Calu3 (cell line): ENCODE results near the gene ACP4. TPM values are rescaled to one million over a fixed set of nuclear protein-coding genes. Genes with fewer than 3 reads are reported as not detected.

ENCODE experiments used
- BruUV-seq: library from RNA; stranded (reverse); fragments of 400-500 nt; replicated peaks from 2 replicates; lab custom pipeline; 2021; lab: Mats Ljungman, UMichigan
- CTCF ChIA-PET: fragments of 300-600 bp; sonication (Branson Sonifier 250); formaldehyde crosslinking; loops from one replicate; lab custom pipeline; 2022; ENCODE audit warnings: antibody characterized with exemption; lab: Charles Lee
- DNase-seq: peaks from one replicate; pipeline ENCODE4 v3.0.0; 2022
- H3K27ac Mint-ChIP-seq: one replicate; pipeline ENCODE4 v1.8.0; 2022; ENCODE audit warnings: mixed read lengths; ENCODE audit not compliant: unreplicated experiment
- H3K27me3 Mint-ChIP-seq: one replicate; pipeline ENCODE4 v1.8.0; 2022; ENCODE audit warnings: mixed read lengths; ENCODE audit not compliant: unreplicated experiment
- H3K36me3 Mint-ChIP-seq: one replicate; pipeline ENCODE4 v1.8.0; 2022; ENCODE audit warnings: mild to moderate bottlenecking, moderate library complexity, mixed read lengths; ENCODE audit not compliant: insufficient read depth, unreplicated experiment
- H3K4me1 Mint-ChIP-seq: one replicate; pipeline ENCODE4 v1.8.0; 2022; ENCODE audit warnings: mild to moderate bottlenecking, low read depth, mixed read lengths; ENCODE audit not compliant: unreplicated experiment
- H3K4me3 Mint-ChIP-seq: one replicate; pipeline ENCODE4 v1.8.0; 2022; ENCODE audit warnings: mild to moderate bottlenecking, low read depth, moderate library complexity, mixed read lengths; ENCODE audit not compliant: unreplicated experiment
- H3K9me3 Mint-ChIP-seq: one replicate; pipeline ENCODE4 v1.8.0; 2022; ENCODE audit warnings: low read depth, mixed read lengths; ENCODE audit not compliant: unreplicated experiment
- intact Hi-C: fragments of 100-400 bp; cut with micrococcal nuclease; formaldehyde crosslinking; loops from one replicate; pipeline ENCODE4 v1.10.0; 2022; ENCODE audit not compliant: unreplicated experiment
- total RNA-seq: library from RNA; stranded (reverse); gene quantifications from 2 replicates; pipeline ENCODE4 v1.2.3, GENCODE V29; 2022
- TF ChIP-seq, protein P1 (sequence below): fragments of 200-600 bp; IDR thresholded peaks from one replicate; pipeline ENCODE4 v1.8.0; 2022; ENCODE audit warnings: antibody characterized with exemption; ENCODE audit not compliant: unreplicated experiment

Gene ACP4
- total RNA-seq, 1 experiment from 2014 or later = not detected

DNA sequence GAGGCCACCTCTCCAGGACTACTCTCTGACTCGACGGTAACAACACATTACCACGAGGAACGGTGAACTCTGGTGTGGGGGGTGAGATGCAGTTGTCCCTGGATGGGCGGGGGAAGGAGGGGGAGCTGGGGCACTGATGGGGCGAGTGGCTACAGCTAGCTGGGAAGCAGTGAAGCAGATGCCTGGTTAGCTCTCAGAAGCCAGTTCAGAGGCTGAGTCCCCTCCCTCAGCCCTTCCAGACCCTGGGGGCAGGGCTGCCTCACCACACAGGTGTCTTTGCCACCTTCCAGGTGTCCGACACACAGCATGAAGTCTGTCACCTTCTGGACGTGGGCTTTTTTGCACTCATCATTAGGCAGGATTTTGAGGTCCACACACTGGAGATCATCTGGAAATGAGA, 29.4 kb downstream of the ACP4 start:
- TF ChIP-seq, protein P1, sequence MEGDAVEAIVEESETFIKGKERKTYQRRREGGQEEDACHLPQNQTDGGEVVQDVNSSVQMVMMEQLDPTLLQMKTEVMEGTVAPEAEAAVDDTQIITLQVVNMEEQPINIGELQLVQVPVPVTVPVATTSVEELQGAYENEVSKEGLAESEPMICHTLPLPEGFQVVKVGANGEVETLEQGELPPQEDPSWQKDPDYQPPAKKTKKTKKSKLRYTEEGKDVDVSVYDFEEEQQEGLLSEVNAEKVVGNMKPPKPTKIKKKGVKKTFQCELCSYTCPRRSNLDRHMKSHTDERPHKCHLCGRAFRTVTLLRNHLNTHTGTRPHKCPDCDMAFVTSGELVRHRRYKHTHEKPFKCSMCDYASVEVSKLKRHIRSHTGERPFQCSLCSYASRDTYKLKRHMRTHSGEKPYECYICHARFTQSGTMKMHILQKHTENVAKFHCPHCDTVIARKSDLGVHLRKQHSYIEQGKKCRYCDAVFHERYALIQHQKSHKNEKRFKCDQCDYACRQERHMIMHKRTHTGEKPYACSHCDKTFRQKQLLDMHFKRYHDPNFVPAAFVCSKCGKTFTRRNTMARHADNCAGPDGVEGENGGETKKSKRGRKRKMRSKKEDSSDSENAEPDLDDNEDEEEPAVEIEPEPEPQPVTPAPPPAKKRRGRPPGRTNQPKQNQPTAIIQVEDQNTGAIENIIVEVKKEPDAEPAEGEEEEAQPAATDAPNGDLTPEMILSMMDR = no peak
- Mint-ChIP-seq H3K27me3 (peaks cover 93% of the 10 kb centered on the region), H3K4me1 (peaks cover 19% of the 10 kb centered on the region), H3K4me3 (no peak overlapping the region), H3K27ac (no peak overlapping the region), H3K36me3 (no peaks in the 10 kb centered on the region), H3K9me3 (no peaks in the 10 kb centered on the region)
- DNase-seq = no peak
- CTCF ChIA-PET = interaction anchor here (0.5 kb wide), 1 partner anchor 632 kb away, joined by 4 read pairs; no protein-coding TSS in a partner anchor
- BruUV-seq = no TSS peak
- intact Hi-C loops = no loop called here

- CTCF ChIA-PET = interaction anchor here (0.5 kb wide), 1 partner anchor 632 kb away, joined by 4 read pairs; no protein-coding TSS in a partner anchor
- no peaks in the 10 kb centered on the region for H3K9me3 Mint-ChIP-seq
- DNase-seq = no peak
- no TSS peak for BruUV-seq
- peak overlapping the region; percentile 1 for H3K4me3 Mint-ChIP-seq
- H3K27me3 Mint-ChIP-seq = peaks cover 89% of the 10 kb centered on the region
- no peaks in the 10 kb centered on the region for H3K36me3 Mint-ChIP-seq
- intact Hi-C loops = no loop called here
- H3K27ac Mint-ChIP-seq = no peak overlapping the region
- TF ChIP-seq, protein P1 = no peak
- peaks cover 19% of the 10 kb centered on the region for H3K4me1 Mint-ChIP-seq
These were observed 29.9 kb downstream of the ACP4 start for GRCh38 chr19:50820086-50820485.

GRCh38 chr19:50820549-50821247, 30.5 kb downstream of the ACP4 start:
- H3K4me3 Mint-ChIP-seq = peak overlapping the region; percentile 1
- no peaks in the 10 kb centered on the region for H3K9me3 Mint-ChIP-seq
- CTCF ChIA-PET = interaction anchor here (0.5 kb wide), 1 partner anchor 633 kb away, joined by 4 read pairs; no protein-coding TSS in a partner anchor
- intact Hi-C loops = no loop called here
- peaks cover 19% of the 10 kb centered on the region for H3K4me1 Mint-ChIP-seq
- BruUV-seq = no TSS peak
- H3K36me3 Mint-ChIP-seq = no peaks in the 10 kb centered on the region
- TF ChIP-seq, protein P1 = no peak
- no peak overlapping the region for H3K27ac Mint-ChIP-seq
- H3K27me3 Mint-ChIP-seq = peaks cover 85% of the 10 kb centered on the region
- DNase-seq = no peak

GRCh38 chr19:50821248-50821612, 31.0 kb downstream of the ACP4 start:
- no peak overlapping the region for H3K4me3 Mint-ChIP-seq
- H3K9me3 Mint-ChIP-seq = no peaks in the 10 kb centered on the region
- H3K36me3 Mint-ChIP-seq = no peaks in the 10 kb centered on the region
- DNase-seq = no peak
- H3K27me3 Mint-ChIP-seq = peaks cover 85% of the 10 kb centered on the region
- intact Hi-C loops = no loop called here
- no peak overlapping the region for H3K27ac Mint-ChIP-seq
- H3K4me1 Mint-ChIP-seq = peaks cover 19% of the 10 kb centered on the region
- BruUV-seq = no TSS peak
- CTCF ChIA-PET = interaction anchor here (0.6 kb wide), 1 partner anchor 84 kb away, joined by 5 read pairs; no protein-coding TSS in a partner anchor
- TF ChIP-seq, protein P1 = no peak
